Natural killer cell (primary cell): ENCODE data around the gene GPR45. TPM values are rescaled to one million over a fixed set of nuclear protein-coding genes. Genes with fewer than 3 reads are reported as not detected.

ENCODE experiments used
- ATAC-seq, 3 donors: fragments of 150-1000 bp in 2 of 3; fragments of 200-7000 bp in 1 of 3; cut with Tn5 transposase; 1 replicate in 1 of 3; 2 replicates in 2 of 3; pipeline ENCODE4 v1.10.0; 2021; ENCODE audit warnings: mild to moderate bottlenecking in 2 of 3, moderate library complexity in 2 of 3
- DNase-seq, 2 donors: peaks; one replicate each; pipeline versions ENCODE4 v3.0.0 to v3.0.0-alpha.2; 2013 to 2021; ENCODE audit warnings: mixed read lengths in 1 of 2
- H3K27ac ChIP-seq: one replicate; pipeline ENCODE4 v1.5.1; 2013; ENCODE audit warnings: mild to moderate bottlenecking, low read length
- H3K27me3 ChIP-seq: one replicate; pipeline ENCODE4 v1.6.1; 2013; ENCODE audit warnings: low read length; ENCODE audit not compliant: control insufficient read depth, insufficient read depth
- H3K36me3 ChIP-seq: one replicate; pipeline ENCODE4 v1.6.1; 2013; ENCODE audit warnings: low read length; ENCODE audit not compliant: control insufficient read depth, insufficient read depth
- H3K4me1 ChIP-seq: one replicate; pipeline ENCODE4 v1.6.1; 2013; ENCODE audit warnings: low read length; ENCODE audit not compliant: control insufficient read depth, insufficient read depth
- H3K4me3 ChIP-seq: one replicate; pipeline ENCODE4 v1.5.1; 2013; ENCODE audit warnings: low read length
- H3K9me3 ChIP-seq: one replicate; pipeline ENCODE4 v1.6.1; 2013; ENCODE audit warnings: low read length; ENCODE audit not compliant: control insufficient read depth, insufficient read depth
- H3K27ac Mint-ChIP-seq, 2 donors: one replicate each; pipeline ENCODE4 v1.8.0; 2022; ENCODE audit warnings: mild to moderate bottlenecking in 2 of 2, mixed read lengths in 2 of 2, moderate library complexity in 1 of 2
- H3K27me3 Mint-ChIP-seq, 2 donors: one replicate each; pipeline ENCODE4 v1.8.0; 2022; ENCODE audit warnings: low read depth in 2 of 2, mixed read lengths in 2 of 2
- H3K36me3 Mint-ChIP-seq: one replicate; pipeline ENCODE4 v1.8.0; 2022; ENCODE audit warnings: mixed read lengths
- H3K4me1 Mint-ChIP-seq, 2 donors: one replicate each; pipeline ENCODE4 v1.8.0; 2022; ENCODE audit warnings: mixed read lengths in 2 of 2
- H3K4me3 Mint-ChIP-seq: one replicate; pipeline ENCODE4 v1.8.0; 2022; ENCODE audit warnings: mild to moderate bottlenecking, moderate library complexity, mixed read lengths
- H3K9me3 Mint-ChIP-seq, 2 donors: one replicate each; pipeline ENCODE4 v1.8.0; 2022; ENCODE audit warnings: mixed read lengths in 2 of 2
- WGBS: methylation state at CpG from one replicate; pipeline ENCODE4 v1.1.7; 2013; ENCODE audit warnings: missing lambda C conversion rate; ENCODE audit not compliant: insufficient coverage; 5-methylcytosine and 5-hydroxymethylcytosine counted together
- intact Hi-C: fragments of 100-400 bp; cut with micrococcal nuclease; formaldehyde crosslinking; loops from one replicate; pipeline ENCODE4 v1.14.2; 2022
- total RNA-seq, 4 donors: library from RNA; stranded (reverse); fragments of 120-200 nt in 1 of 4; gene quantifications; one replicate each; pipeline versions ENCODE4 v1.2.3 to v1.2.4, GENCODE V29; 2013 to 2022
- TF ChIP-seq, protein P1 (sequence below): fragments of 200-600 bp; IDR thresholded peaks from one replicate; pipeline ENCODE4 v1.8.0; 2022; ENCODE audit warnings: antibody characterized with exemption

Gene GPR45
- total RNA-seq, 3 donors from 2014 or later (not counting 1 experiment from before 2014, with no cell fraction given): not detected

DNA sequence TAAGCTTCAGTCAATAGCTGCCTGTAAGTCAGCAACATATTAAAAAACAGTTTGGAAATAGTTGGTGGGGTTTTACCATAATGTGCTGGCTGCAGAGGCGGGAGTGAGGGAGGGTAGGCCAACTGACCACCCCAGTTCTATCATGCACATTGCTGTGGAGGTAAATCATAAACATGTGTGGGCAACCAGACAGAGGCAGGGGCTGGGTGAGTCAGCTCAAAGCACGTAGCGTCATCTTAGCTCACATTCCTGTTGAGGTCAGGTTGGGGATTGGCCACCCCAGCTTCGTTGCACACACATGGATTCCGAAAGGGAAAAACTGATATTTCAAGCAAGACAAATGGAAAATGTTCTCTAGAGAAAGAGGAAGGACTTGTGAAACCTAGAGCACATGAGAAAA is 19.5 kb downstream of the GPR45 start:
- Mint-ChIP-seq H3K9me3 (no peaks in the 10 kb centered on the region), H3K4me1 (no peaks in the 10 kb centered on the region), H3K36me3 (no peaks in the 10 kb centered on the region), H3K4me3 (no peak overlapping the region), H3K27ac (no peak overlapping the region), H3K27me3 (no peaks in the 10 kb centered on the region)
- Histone ChIP-seq H3K27ac (no peak overlapping the region), H3K9me3 (no peaks in the 10 kb centered on the region), H3K27me3 (no peaks in the 10 kb centered on the region), H3K4me3 (no peak overlapping the region), H3K36me3 (peaks cover 9% of the 10 kb centered on the region), H3K4me1 (no peaks in the 10 kb centered on the region)
- TF ChIP-seq, protein P1, sequence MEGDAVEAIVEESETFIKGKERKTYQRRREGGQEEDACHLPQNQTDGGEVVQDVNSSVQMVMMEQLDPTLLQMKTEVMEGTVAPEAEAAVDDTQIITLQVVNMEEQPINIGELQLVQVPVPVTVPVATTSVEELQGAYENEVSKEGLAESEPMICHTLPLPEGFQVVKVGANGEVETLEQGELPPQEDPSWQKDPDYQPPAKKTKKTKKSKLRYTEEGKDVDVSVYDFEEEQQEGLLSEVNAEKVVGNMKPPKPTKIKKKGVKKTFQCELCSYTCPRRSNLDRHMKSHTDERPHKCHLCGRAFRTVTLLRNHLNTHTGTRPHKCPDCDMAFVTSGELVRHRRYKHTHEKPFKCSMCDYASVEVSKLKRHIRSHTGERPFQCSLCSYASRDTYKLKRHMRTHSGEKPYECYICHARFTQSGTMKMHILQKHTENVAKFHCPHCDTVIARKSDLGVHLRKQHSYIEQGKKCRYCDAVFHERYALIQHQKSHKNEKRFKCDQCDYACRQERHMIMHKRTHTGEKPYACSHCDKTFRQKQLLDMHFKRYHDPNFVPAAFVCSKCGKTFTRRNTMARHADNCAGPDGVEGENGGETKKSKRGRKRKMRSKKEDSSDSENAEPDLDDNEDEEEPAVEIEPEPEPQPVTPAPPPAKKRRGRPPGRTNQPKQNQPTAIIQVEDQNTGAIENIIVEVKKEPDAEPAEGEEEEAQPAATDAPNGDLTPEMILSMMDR: no peak
- WGBS: 93% methylated on average over 5 of the region's 5 CpGs
- intact Hi-C loops: no loop called here
- no peak for ATAC-seq
- DNase-seq: no peak

GRCh38 chr2:105262651-105263091 is 21.1 kb downstream of the GPR45 start:
- no peak overlapping the region for H3K27ac Mint-ChIP-seq
- no peaks in the 10 kb centered on the region for H3K27me3 Mint-ChIP-seq
- no peak for DNase-seq
- ATAC-seq: no peak
- intact Hi-C loops: no loop called here
- Histone ChIP-seq H3K4me1 (no peaks in the 10 kb centered on the region), H3K27ac (no peak overlapping the region), H3K9me3 (no peaks in the 10 kb centered on the region), H3K36me3 (peaks cover 21% of the 10 kb centered on the region), H3K4me3 (no peak overlapping the region), H3K27me3 (no peaks in the 10 kb centered on the region)
- TF ChIP-seq, protein P1: no peak
- WGBS: 95% methylated on average over 9 of the region's 10 CpGs
- peaks cover under 1% of the 10 kb centered on the region for H3K36me3 Mint-ChIP-seq
- H3K9me3 Mint-ChIP-seq: no peaks in the 10 kb centered on the region
- H3K4me3 Mint-ChIP-seq: no peak overlapping the region
- H3K4me1 Mint-ChIP-seq: no peaks in the 10 kb centered on the region

GRCh38 chr2:105269426-105269825 is 27.9 kb downstream of the GPR45 start:
- no peaks in the 10 kb centered on the region for H3K27me3 ChIP-seq
- H3K9me3 ChIP-seq: no peaks in the 10 kb centered on the region
- H3K27ac ChIP-seq: no peak overlapping the region
- Mint-ChIP-seq H3K4me1 (no peaks in the 10 kb centered on the region), H3K9me3 (no peaks in the 10 kb centered on the region), H3K27ac (no peak overlapping the region), H3K4me3 (no peak overlapping the region), H3K36me3 (peaks cover 10% of the 10 kb centered on the region), H3K27me3 (no peaks in the 10 kb centered on the region)
- H3K4me1 ChIP-seq: no peaks in the 10 kb centered on the region
- DNase-seq (no peak), ATAC-seq (no peak)
- H3K4me3 ChIP-seq: no peak overlapping the region
- intact Hi-C loops: no loop called here
- peaks cover 79% of the 10 kb centered on the region for H3K36me3 ChIP-seq
- 97% methylated on average over 21 of the region's 21 CpGs for WGBS
- TF ChIP-seq, protein P1: no peak

DNA sequence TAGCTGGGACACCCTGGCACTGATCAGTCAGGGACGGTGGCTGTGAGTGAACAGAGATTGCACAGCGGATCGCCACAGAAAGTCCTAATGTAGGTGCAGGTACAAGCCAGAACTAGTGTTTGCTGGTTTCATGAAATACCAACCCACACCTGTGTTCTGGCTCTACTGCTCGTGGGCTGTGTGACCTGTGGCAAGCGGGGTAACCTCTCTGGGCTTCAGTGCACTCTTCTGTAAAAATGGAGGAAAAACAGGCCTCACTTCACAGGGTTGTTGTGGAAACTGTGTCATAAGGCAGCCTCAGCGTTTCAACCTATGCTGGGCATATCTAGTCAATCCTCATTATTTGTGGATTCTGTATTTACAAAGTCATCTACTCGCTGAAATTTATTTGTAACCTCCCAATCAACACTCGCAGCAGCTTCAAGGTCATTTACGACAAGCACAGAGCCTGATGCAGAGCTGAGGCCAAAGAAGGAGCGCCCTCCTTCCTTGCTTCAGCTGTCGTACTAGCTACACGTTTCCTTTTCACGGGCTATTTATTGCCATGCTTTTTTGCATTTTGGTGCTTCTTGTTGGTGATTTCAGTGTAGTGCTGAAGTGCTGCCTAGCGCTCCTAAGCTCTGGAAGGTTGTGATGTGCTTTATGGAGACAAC is 30.0 kb downstream of the GPR45 start:
- H3K27ac Mint-ChIP-seq: no peak overlapping the region

More for the DNA sequence above, 30.0 kb downstream of the GPR45 start:
- Histone ChIP-seq H3K4me3 (no peak overlapping the region), H3K4me1 (no peaks in the 10 kb centered on the region), H3K9me3 (no peaks in the 10 kb centered on the region), H3K27ac (no peak overlapping the region), H3K27me3 (no peaks in the 10 kb centered on the region), H3K36me3 (peaks cover 80% of the 10 kb centered on the region)
- WGBS: 91% methylated on average over 14 of the region's 14 CpGs
- TF ChIP-seq, protein P1: no peak
- H3K4me1 Mint-ChIP-seq: no peaks in the 10 kb centered on the region
- no peak overlapping the region for H3K4me3 Mint-ChIP-seq
- no peak for DNase-seq
- H3K27me3 Mint-ChIP-seq: no peaks in the 10 kb centered on the region
- H3K36me3 Mint-ChIP-seq: peaks cover 10% of the 10 kb centered on the region
- intact Hi-C loops: no loop called here
- ATAC-seq: no peak
- no peaks in the 10 kb centered on the region for H3K9me3 Mint-ChIP-seq
